ELF-1 (cell line): ENCODE results near the gene COX7B.
"Not testable (repeated sequence)": the region's sequence is repeated elsewhere in the genome, so short reads cannot be mapped to it uniquely, and the experiment has no call there.

Experiments used
- DNase-seq: peaks from one replicate; pipeline ENCODE4 v3.0.0-alpha.2; 2016; ENCODE audit warnings: low read depth, low spot score

The COX7B gene

GRCh38 chrX:77899081-77899828 lies at the start of gene COX7B:
Gene COX7B (plus strand): TSS chrX:77899468. CDS start chrX:77899554, 86 bp downstream.
- peak; percentile 98 for DNase-seq

GRCh38 chrX:77875372-77875771 lies 23.9 kb upstream of the COX7B start:
- DNase-seq, result no peak

- DNase-seq, result not testable (repeated sequence)
These were observed 17.9 kb upstream of the COX7B start for GRCh38 chrX:77881418-77881817.

- DNase-seq, result no peak
These were observed 6.4 kb upstream of the COX7B start for GRCh38 chrX:77892887-77893286.

GRCh38 chrX:77893713-77894112 lies 5.6 kb upstream of the COX7B start:
- no peak for DNase-seq

- peak; percentile 100 for DNase-seq
These were observed 4.1 kb upstream of the COX7B start, which contains the start of gene MAGT1 for GRCh38 chrX:77894921-77895886. Gene MAGT1 (minus strand): TSS chrX:77895435. CDS start chrX:77895410, 25 bp downstream.

- DNase-seq, result no peak
These were observed 1.4 kb downstream of the COX7B start for GRCh38 chrX:77900688-77901087.

GRCh38 chrX:77901506-77901905 lies 2.2 kb downstream of the COX7B start:
- DNase-seq, result no peak

GRCh38 chrX:77910108-77910840 lies 11.0 kb downstream of the COX7B start, which contains the start of gene ATP7A:
Gene ATP7A (plus strand): TSS chrX:77910693. CDS start chrX:77971642, 60,949 bp downstream.
- DNase-seq, result peak; percentile 95

- no peak for DNase-seq
These were observed 18.1 kb downstream of the COX7B start for GRCh38 chrX:77917294-77917933.

- DNase-seq, result no peak
These were observed 19.3 kb downstream of the COX7B start for GRCh38 chrX:77918568-77918967.

- not testable (repeated sequence) for DNase-seq
These were observed 20.1 kb downstream of the COX7B start for GRCh38 chrX:77919370-77919769.

GRCh38 chrX:77922787-77923186 lies 23.5 kb downstream of the COX7B start:
- DNase-seq, result no peak

- no peak for DNase-seq
These were observed 25.1 kb downstream of the COX7B start for GRCh38 chrX:77924320-77924859.

GRCh38 chrX:77925764-77926163 lies 26.5 kb downstream of the COX7B start:
- DNase-seq, result no peak

GRCh38 chrX:77930581-77930980 lies 31.3 kb downstream of the COX7B start:
- DNase-seq, result no peak

- DNase-seq, result no peak
These were observed 36.6 kb downstream of the COX7B start for GRCh38 chrX:77935886-77936285.

- no peak for DNase-seq
These were observed 37.0 kb downstream of the COX7B start for GRCh38 chrX:77936299-77936698.

GRCh38 chrX:77937291-77937690 lies 38.0 kb downstream of the COX7B start:
- no peak for DNase-seq

- DNase-seq, result no peak
These were observed 38.9 kb downstream of the COX7B start for GRCh38 chrX:77938083-77938680.
